Adrenal gland (tissue), 12 donors: Measurements from ENCODE around the gene SAYSD1. TPM values are rescaled to one million over a fixed set of nuclear protein-coding genes. Genes with fewer than 3 reads are reported as not detected.

ENCODE experiments used
- DNase-seq, 7 donors: peaks; one replicate each; pipeline ENCODE4 v3.0.0-alpha.2; 2019 to 2020
- H3K27ac ChIP-seq, 5 donors: fragments of 200-600 bp; sonication (generic) in 4 of 5; 1 replicate in 3 of 5; 2 replicates in 2 of 5; pipeline versions ENCODE4 v1.5.1 to v1.8.0; 2016 to 2020; ENCODE audit warnings: mild to moderate bottlenecking in 1 of 5
- H3K27me3 ChIP-seq: fragments of 200-600 bp; 2 replicates; pipeline ENCODE4 v1.8.0; 2021
- H3K36me3 ChIP-seq, 2 donors: fragments of 200-600 bp; replicated peaks in 1 of 2; 1 replicate in 1 of 2; 2 replicates in 1 of 2; pipeline versions ENCODE4 v1.5.1 to v1.8.0; 2018 to 2022
- H3K4me1 ChIP-seq, 2 donors: fragments of 200-600 bp; replicated peaks in 1 of 2; 1 replicate in 1 of 2; 2 replicates in 1 of 2; pipeline versions ENCODE4 v1.5.1 to v1.8.0; 2018 to 2021
- H3K4me3 ChIP-seq, 4 donors: fragments of 200-600 bp; sonication (generic) in 3 of 4; one replicate each; pipeline ENCODE4 v1.5.1; 2016 to 2018
- H3K9me3 ChIP-seq, 3 donors: fragments of 200-600 bp; sonication (generic) in 1 of 3; replicated peaks in 1 of 3; 1 replicate in 2 of 3; 2 replicates in 1 of 3; pipeline versions ENCODE4 v1.5.1 to v1.8.0; 2016 to 2021
- POLR2A ChIP-seq, 2 donors: fragments of 450-650 bp; IDR thresholded peaks; one replicate each; pipeline ENCODE4 v1.6.1; 2017; ENCODE audit warnings: antibody characterized with exemption in 2 of 2, mild to moderate bottlenecking in 2 of 2, moderate library complexity in 1 of 2
- WGBS, 4 donors: extraction: QIAGEN DNeasy Blood & Tissue Kit in 2 of 4; methylation state at CpG; one replicate each; pipeline versions ENCODE4 v1.1.5 to v1.1.7; 2013 to 2017; 5-methylcytosine and 5-hydroxymethylcytosine counted together
- intact Hi-C, 2 donors: fragments of 100-400 bp; cut with DNase I; formaldehyde crosslinking; loops; one replicate each; pipeline versions ENCODE4 v1.14.1 to v1.15.0; 2022 to 2023
- polyA plus RNA-seq, 3 donors: library from polyadenylated mRNA; stranded (reverse); fragments of 200-250 nt in 2 of 3; fragments of 350-450 nt in 1 of 3; fragmentation: Illumina TruSeq in 1 of 3; extraction: RNeasy Lipid Tissue Mini Kit (QIAGEN cat#74804) in 1 of 3; gene quantifications; one replicate each; pipeline ENCODE4 v1.2.3, GENCODE V29; 2013 to 2014
- total RNA-seq, 9 donors: library from RNA; depleted of rRNA in 4 of 9; stranded (reverse); fragments of >200 nt in 4 of 9; fragments of 120-200 nt in 1 of 9; fragmentation: NEBNext Ultra II Directional in 1 of 9; extraction: Animal tissue kit (Norgen Biotek cat#: 25700) in 1 of 9; gene quantifications; one replicate each; pipeline versions ENCODE4 v1.1.0 to v1.2.4, GENCODE V29; 2013 to 2023
- TF ChIP-seq, protein P1 (sequence below), 6 experiments: fragments of 450-650 bp in 4 of 6; fragments of 200-600 bp in 2 of 6; sonication (generic) in 1 of 6; IDR thresholded peaks; 1 replicate in 5 of 6; 2 replicates in 1 of 6; pipeline versions ENCODE4 v1.5.1 to v1.8.0; 2016 to 2021; ENCODE audit warnings: antibody characterized with exemption in 6 of 6, mild to moderate bottlenecking in 2 of 6, moderate library complexity in 1 of 6
- donor health status: healthy with polysubstance abuse.
- donor health status: Bipolar disorder and iron deficiency.
- donor health status: DM: yes; HTN: yes; CAD: no.
- donor health status: DM: no; HTN: no; CAD: no.
- donor health status: DM: no; HTN: no; CAD: no.
- donor health status: DM: yes; HTN: yes; CAD: no.

The SAYSD1 gene
- total and polyA plus RNA-seq, 12 donors = 9.0 to 25.1 (median 13.1) TPM

DNA sequence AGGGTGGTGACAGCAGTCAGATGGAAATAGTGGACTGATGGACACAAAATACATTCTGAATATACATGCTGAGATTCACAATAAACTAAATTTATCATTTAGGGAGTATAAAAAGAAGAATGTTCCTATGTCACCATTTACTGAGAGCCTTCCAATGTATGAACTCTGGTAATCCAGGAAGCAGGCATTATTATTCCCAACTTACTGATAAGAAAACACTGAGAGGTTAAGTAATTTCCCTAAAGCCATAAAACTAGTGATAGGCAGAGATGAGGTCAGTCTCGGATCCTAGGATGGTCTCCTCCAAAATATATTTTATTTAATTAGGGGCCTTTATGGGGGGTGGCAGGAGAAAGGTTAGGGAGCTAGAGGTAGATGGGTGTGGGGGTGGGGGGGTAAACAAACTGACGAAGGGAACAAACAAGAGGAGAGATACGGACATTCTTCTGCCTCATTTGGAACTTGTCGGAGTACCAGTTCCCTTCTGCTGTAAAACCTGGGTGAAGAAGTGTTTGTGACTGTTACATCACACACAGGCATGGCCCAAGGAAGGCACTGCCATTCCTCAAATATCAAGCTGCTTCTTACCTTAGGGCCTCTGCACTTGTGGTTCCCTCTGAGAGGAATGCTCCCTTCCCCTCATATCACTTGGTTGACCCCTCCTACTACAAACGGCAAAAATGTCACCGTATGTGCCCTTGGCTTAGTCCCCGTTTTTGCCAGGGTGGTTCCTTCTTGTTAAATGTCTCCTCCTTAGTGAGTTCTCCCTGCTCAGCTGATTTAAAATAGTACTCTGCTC lies 6.7 kb downstream of the SAYSD1 start:
- no peak for DNase-seq
- TF ChIP-seq POLR2A (IDR thresholded peaks at IDR 0.05) = no peak
- TF ChIP-seq, protein P1, sequence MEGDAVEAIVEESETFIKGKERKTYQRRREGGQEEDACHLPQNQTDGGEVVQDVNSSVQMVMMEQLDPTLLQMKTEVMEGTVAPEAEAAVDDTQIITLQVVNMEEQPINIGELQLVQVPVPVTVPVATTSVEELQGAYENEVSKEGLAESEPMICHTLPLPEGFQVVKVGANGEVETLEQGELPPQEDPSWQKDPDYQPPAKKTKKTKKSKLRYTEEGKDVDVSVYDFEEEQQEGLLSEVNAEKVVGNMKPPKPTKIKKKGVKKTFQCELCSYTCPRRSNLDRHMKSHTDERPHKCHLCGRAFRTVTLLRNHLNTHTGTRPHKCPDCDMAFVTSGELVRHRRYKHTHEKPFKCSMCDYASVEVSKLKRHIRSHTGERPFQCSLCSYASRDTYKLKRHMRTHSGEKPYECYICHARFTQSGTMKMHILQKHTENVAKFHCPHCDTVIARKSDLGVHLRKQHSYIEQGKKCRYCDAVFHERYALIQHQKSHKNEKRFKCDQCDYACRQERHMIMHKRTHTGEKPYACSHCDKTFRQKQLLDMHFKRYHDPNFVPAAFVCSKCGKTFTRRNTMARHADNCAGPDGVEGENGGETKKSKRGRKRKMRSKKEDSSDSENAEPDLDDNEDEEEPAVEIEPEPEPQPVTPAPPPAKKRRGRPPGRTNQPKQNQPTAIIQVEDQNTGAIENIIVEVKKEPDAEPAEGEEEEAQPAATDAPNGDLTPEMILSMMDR (IDR thresholded peaks at IDR 0.05) = no peak
- Histone ChIP-seq H3K27ac (no peak overlapping the region), H3K27me3 (no peaks in the 10 kb centered on the region), H3K9me3 (no peaks in the 10 kb centered on the region), H3K4me3 (no peak overlapping the region), H3K36me3 (peaks cover 0 to 7% of the 10 kb centered on the region in 2 donors), H3K4me1 (no peaks in the 10 kb centered on the region)
- intact Hi-C loops = no loop called here
- 92 to 95% (median 94%) methylated on average over 7 of the region's 7 CpGs for WGBS, 4 donors

- WGBS, 4 donors = 36 to 46% (median 44%) methylated on average over 2 of the region's 2 CpGs
- intact Hi-C loops = no loop called here
Measured at GRCh38 chr6:39107641-39108040, 7.3 kb downstream of the SAYSD1 start.

DNA sequence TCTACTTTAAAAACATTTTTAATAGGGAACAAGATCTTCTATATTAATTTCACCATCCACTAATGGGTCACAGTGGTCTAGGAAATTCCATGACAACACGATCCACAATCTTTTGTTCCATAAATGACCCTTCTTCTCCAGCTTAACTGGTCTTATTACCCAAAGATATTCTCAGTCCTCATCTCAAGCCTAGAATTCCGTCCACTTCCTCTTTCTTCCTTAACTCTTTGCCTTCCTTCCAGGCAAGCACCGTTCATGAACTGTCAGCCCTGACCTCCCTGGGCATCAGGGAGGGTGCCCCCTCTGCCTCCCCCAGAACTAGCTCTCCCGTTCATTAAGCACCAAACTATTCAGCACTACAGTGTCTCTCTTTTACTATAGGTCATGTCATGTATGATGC lies 8.0 kb downstream of the SAYSD1 start:
- Histone ChIP-seq H3K4me1 (no peaks in the 10 kb centered on the region), H3K27me3 (no peaks in the 10 kb centered on the region), H3K27ac (no peak overlapping the region), H3K36me3 (peaks cover 0 to 7% of the 10 kb centered on the region in 2 donors), H3K9me3 (no peaks in the 10 kb centered on the region), H3K4me3 (no peak overlapping the region)
- no peak for TF ChIP-seq POLR2A (IDR thresholded peaks at IDR 0.05)
- TF ChIP-seq, protein P1 (IDR thresholded peaks at IDR 0.05) = no peak
- 76 to 84% (median 84%) methylated on average over 4 of the region's 4 CpGs for WGBS, 4 donors
- intact Hi-C loops = no loop called here
- no peak for DNase-seq

More at GRCh38 chr6:39107641-39108040, 7.3 kb downstream of the SAYSD1 start:
- Histone ChIP-seq H3K4me3 (no peak overlapping the region), H3K36me3 (peaks cover 0 to 7% of the 10 kb centered on the region in 2 donors), H3K27ac (no peak overlapping the region), H3K27me3 (no peaks in the 10 kb centered on the region), H3K4me1 (no peaks in the 10 kb centered on the region), H3K9me3 (no peaks in the 10 kb centered on the region)
- TF ChIP-seq, protein P1 (IDR thresholded peaks at IDR 0.05) = no peak
- no peak for TF ChIP-seq POLR2A (IDR thresholded peaks at IDR 0.05)
- DNase-seq = no peak

DNA sequence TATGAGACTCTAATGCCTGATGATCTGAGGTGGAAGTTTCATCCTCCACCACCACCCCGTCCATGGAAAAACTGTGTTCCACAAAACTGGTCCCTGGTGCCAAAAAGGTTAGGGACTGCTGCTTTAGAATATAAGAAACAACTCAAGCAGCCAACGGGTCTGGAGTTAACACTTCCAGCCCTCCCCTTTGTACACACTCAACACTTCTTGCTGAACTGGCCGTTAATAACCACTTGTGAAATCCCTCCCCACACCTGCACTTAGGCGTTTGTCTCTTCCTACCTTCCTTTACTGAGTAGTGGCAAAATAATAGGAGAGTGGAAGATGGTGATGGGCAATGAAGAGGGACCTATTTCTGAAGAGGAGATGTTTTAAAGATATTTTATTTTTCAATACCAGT lies 10.5 kb downstream of the SAYSD1 start:
- no peak overlapping the region for H3K27ac ChIP-seq
- TF ChIP-seq POLR2A (IDR thresholded peaks at IDR 0.05) = no peak
- TF ChIP-seq, protein P1 (IDR thresholded peaks at IDR 0.05) = no peak
- no peaks in the 10 kb centered on the region for H3K4me1 ChIP-seq
- peaks cover 0 to 7% of the 10 kb centered on the region in 2 donors for H3K36me3 ChIP-seq
- intact Hi-C loops = no loop called here
- WGBS, 4 donors = 89 to 93% (median 89%) methylated on average over 4 of the region's 4 CpGs
- no peaks in the 10 kb centered on the region for H3K9me3 ChIP-seq
- no peak for DNase-seq
- no peaks in the 10 kb centered on the region for H3K27me3 ChIP-seq
- no peak overlapping the region for H3K4me3 ChIP-seq
